GM18511 (cell line): Measurements from ENCODE around the gene NFIA.

Experiments
- ATAC-seq: cut with Tn5 transposase; IDR thresholded peaks from one replicate; pipeline ENCODE4 v1.9.1; 2021; ENCODE audit warnings: mild to moderate bottlenecking, moderate library complexity; ENCODE audit not compliant: unreplicated experiment

NFIA gene

DNA sequence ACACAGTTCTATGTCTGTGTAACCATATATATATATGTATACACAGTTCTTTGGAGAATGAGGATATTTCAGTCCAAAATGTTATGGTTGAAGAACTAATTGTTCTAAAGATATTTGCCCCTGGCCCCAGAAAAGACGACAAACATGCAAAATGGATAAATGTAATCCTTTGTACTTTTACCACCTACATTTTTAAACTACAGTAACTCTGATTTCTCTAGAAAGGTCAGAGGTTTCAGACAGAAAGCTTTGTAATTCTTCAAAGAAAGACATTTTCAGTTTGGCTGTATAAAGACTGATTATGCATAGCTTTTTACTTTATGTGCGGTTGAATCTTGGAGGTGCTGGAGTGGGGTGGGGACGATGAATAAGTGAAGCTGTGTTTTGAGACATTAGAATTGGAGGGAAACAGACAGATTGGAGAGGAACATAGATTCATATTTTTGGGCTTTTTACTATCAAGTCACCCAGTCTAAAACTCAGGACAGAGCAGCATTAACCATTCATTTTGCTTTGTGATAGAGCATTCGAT is 16.6 kb downstream of the NFIA start:
- no peak for ATAC-seq

DNA sequence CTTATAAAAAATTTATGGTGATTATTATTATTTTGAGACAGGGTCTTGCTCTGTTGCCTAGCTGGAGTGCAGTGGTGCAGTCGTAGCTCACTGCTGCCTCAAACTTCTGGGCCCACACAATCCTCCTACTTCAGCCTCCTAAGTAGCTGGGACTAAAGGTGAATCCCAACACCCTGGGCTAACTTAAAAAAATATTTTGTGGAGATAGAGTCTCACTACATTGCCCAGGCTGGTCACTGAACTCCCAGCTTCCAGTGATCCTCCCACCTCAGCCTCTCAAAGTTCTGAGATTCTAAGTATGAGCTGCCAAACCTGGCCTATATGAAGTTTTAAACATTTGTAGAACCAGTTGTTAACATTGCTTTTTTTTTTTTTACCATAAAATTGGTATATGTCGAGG is 18.2 kb downstream of the NFIA start:
- no peak for ATAC-seq

DNA sequence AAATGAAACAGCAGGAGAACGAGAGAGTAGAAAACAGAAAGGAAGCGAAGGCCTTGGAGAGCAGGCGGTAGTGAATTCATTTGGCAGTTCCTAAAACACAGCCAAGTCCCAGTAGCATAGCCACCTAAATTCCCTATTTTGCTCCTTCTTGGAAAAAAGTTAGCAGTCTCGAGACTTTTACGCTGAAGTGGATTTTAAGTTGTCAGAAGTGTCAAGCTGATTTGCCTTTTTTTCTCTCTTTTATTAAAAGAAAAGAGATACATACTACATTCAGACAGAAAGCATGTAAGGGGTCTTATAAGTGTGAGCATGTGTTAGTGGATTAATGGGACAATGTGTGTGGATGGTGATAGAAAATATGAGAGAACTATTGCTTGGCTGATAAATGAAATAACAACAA is 19.2 kb downstream of the NFIA start:
- no peak for ATAC-seq

DNA sequence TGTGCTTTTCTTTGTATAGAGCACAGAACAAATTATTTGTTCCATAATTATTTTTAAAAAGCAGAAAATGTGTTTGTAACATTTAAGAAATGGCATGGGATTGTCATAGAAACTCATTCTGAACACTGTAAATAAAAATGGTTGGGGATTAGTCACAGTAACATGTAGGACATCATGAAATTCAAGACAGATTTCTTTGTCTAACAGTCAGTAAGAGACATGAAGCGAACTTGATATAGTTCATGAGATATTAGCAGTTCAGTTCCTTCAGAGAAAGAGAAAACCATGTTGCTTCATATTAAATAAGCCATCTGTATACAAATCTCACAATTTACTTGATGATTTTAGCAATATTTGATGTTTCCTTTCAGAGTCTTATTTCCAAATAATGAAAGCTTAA is 19.7 kb downstream of the NFIA start:
- no peak for ATAC-seq

- no peak for ATAC-seq
Measured at GRCh38 chr1:61102621-61103020, 20.3 kb downstream of the NFIA start.

DNA sequence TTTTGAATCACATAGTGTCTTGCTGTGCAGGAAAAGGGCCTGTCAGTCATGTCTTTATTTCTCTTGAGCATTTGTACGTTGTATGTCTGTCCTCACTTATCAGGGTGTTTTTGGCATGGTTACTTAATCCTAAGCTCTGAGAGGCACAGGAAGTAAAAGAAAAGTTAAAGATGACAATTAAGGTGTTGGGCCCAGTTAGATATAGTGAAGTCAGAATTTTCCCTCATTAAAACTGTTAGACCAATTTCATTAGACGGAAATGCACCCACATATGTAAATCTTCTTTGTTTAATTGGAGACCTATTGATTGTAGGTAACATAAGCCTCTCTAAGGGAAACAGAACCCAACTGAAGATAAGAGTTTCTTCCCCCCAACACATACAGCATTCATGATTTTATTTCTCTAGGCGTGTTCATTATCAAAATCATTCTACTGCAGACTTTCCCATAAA is 21.9 kb downstream of the NFIA start:
- no peak for ATAC-seq

DNA sequence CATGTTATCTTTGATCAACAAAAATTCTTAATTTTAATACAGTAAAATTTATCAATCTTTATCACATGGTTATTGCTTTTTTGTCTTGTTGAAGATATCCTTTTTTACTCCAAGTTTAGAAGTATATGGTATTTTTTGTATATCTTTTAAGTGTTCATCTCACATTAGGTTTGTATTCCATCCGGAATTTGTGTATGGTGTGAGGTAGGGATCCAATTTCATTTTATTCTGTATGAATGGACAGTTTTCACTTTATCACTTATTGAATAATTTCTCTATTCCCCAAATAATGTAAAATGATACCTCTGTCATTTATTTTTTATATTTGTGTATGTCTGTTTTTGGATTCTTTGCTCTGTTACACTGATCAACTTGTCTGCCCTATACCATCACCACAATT is 25.3 kb downstream of the NFIA start:
- ATAC-seq, result no peak

DNA sequence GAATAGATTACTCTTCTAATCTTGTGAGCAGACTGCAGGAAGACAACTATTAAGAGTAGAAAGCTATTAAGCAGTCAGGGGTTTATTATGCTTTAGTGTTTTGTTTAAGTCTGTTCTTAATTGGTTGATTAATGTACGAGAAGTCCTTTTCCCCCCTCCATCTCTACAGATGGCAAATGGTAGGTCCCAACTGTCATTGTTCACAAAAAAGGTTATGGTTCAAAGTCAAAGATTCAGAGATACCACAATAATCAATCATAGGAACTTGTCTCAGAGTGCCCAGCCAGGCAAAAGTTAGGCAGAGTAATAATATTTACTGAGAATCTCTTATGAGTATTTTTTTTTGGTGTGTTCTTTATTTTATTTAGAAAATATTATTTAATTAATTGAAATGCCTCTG is 26.8 kb downstream of the NFIA start:
- no peak for ATAC-seq

DNA sequence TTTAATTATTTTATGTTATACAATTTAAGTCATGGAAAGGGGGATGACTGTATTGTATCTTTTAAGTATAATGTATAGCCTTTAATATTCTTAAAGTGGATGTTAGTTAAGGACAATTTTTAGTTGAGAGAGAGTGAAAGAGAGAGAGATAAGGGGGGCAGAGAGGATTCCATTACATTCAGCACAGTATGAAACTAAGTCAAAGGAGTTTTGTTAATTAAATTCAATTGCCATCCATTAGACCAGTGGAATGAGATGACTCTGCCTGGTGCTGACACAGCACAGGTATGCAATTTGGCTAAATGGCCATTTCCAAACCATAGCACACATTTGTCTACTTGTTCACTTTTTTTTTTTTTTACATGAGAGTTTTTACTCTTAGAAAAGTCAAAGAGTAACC is 27.5 kb downstream of the NFIA start:
- no peak for ATAC-seq

- no peak for ATAC-seq
Measured at GRCh38 chr1:61110554-61110953, 28.2 kb downstream of the NFIA start.

- no peak for ATAC-seq
Measured at GRCh38 chr1:61111084-61112004, 29.0 kb downstream of the NFIA start.

DNA sequence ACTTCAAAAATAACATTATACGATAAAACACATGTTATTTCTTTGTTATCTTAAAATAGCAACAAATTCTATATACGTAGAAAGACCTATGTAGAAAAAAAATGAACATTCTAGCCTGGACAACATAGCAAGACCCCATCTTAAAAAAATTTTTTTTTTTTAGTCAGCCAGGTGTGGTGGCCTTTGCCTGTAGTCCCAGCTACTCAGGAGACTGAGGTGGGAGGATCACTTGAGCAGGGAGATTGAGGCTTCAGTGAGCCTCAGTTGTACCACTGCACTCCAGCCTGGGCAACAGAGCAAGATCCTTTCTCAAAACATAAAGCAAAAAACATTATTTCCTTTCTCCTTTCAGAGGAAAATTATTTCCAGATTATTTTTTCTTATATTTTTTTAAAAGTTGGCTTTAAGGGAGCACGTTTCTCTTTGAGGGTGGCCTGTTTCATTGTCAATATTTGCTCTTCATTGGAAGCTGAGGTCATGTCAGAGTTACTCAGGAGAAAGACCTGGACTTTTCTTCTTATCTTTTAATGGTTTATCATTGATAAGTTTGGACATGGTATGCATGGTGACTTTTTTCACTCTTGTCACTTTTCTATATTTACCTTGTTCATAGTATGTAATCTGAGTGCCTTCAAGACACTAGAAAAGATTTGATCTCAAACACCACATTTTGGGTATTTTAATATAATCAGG is 32.0 kb downstream of the NFIA start:
- ATAC-seq, result no peak

DNA sequence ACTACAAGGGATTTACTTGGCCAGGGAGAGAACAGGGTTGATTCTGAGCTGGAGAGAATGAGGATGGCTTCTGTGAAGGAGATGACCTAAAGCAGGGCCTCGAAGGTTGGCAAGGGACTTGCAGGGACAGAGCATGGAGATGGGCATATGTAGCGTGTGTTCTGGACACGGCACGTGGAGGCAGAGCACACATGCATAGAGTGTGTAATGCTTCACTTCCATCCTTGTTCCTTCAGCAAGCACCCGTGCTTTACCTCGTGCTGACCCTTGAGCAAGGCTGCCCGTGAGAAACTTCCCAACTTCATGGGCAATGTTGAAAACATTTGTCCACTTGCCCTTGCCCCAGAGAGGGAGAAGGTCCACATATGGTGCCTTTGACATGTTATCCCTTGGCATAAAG is 33.1 kb downstream of the NFIA start:
- no peak for ATAC-seq

- no peak for ATAC-seq
Measured at GRCh38 chr1:61116421-61116820, 34.1 kb downstream of the NFIA start.

- ATAC-seq, result no peak
Measured at GRCh38 chr1:61117283-61117682, 34.9 kb downstream of the NFIA start.

GRCh38 chr1:61119085-61119484 is 36.7 kb downstream of the NFIA start:
- no peak for ATAC-seq

DNA sequence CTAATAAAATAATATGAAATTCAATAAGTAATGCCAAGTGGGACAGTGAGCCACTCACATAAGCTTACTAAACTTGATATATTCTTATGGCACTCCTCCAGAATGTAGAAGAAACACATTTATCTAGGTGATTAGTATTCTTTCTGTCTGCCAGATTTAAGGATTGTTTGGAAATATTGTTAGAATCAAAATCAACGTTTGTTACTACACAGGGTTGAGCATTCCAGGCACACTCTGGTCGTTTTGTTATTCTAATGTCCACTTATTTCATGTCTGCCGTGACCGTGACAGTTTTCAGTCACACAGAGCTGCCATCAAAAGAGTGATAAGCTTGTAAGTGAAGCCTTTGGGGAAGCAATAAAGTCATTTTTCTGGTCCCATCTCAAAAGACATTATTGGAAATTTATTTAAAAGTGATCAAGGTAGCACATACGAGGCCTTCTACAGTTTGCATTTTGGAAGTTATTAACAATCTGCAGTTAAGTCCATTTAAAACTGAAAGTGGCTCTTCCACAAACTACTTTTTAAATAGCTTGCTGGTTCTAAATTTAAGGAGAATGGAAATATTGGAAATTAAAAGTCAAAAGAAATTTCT is 38.0 kb downstream of the NFIA start:
- ATAC-seq, result no peak

GRCh38 chr1:61120998-61121397 is 38.6 kb downstream of the NFIA start:
- no peak for ATAC-seq

GRCh38 chr1:61121631-61122030 is 39.3 kb downstream of the NFIA start:
- ATAC-seq, result no peak

DNA sequence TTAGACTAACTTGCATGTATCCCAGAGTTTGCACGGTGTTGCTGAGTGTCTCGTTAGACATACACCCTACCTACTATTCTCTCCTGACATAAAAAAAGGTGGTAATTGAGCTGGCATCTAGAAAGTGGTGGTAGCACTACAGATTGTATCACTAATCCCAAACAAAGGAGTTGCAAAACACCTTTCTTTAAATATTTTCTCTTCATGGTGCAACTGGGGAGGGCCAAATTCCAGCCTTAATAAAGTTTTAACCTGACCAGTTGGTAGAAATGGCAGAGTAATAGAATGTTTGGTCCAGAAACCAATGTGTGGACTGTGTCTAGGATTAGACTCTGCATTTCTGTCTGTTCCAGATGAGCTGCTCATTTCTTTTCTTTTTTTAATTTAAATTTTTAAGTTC is 40.0 kb downstream of the NFIA start:
- ATAC-seq, result no peak

- ATAC-seq, result no peak
Measured at GRCh38 chr1:61123326-61123725, 41.0 kb downstream of the NFIA start.

- ATAC-seq, result no peak
Measured at GRCh38 chr1:61124078-61124477, 41.7 kb downstream of the NFIA start.
